Ovary (tissue), 9 donors: ENCODE measurements around the gene DIRAS1. TPM values are rescaled to one million over a fixed set of nuclear protein-coding genes. Genes with fewer than 3 reads are reported as not detected.

Experiments
- DNase-seq, 5 donors: peaks; one replicate each; pipeline ENCODE4 v3.0.0-alpha.2; 2019 to 2020
- H3K27ac ChIP-seq, 2 donors: fragments of 200-600 bp; one replicate each; pipeline versions ENCODE4 v1.5.1 to v1.8.0; 2019 to 2022
- H3K27me3 ChIP-seq: fragments of 200-600 bp; one replicate; pipeline ENCODE4 v1.8.0; 2022
- H3K36me3 ChIP-seq: fragments of 200-600 bp; sonication (generic); one replicate; pipeline ENCODE4 v1.5.1; 2019
- H3K4me1 ChIP-seq: one replicate; pipeline ENCODE4 v1.8.1; 2013; ENCODE audit warnings: mild to moderate bottlenecking, moderate library complexity; ENCODE audit not compliant: insufficient read depth
- H3K4me3 ChIP-seq: fragments of 200-600 bp; sonication (generic); one replicate; pipeline ENCODE4 v1.5.1; 2017
- H3K9me3 ChIP-seq, 2 donors: fragments of 200-600 bp in 1 of 2; sonication (generic) in 1 of 2; one replicate each; pipeline versions ENCODE4 v1.5.1 to v1.8.1; 2013 to 2019; ENCODE audit warnings: mild to moderate bottlenecking in 1 of 2, moderate library complexity in 1 of 2
- EP300 ChIP-seq: sonication (generic); formaldehyde crosslinking; IDR thresholded peaks from one replicate; pipeline ENCODE4 v1.6.1; 2017; ENCODE audit warnings: antibody characterized with exemption
- POLR2A ChIP-seq: fragments of 450-650 bp; IDR thresholded peaks from one replicate; pipeline ENCODE4 v1.6.1; 2017; ENCODE audit warnings: antibody characterized with exemption, mild to moderate bottlenecking, moderate library complexity
- whole genome bisulfite sequencing, 3 donors: extraction: QIAGEN DNeasy Blood & Tissue Kit in 1 of 3; methylation state at CpG; one replicate each; pipeline versions ENCODE4 v1.1.5 to v1.1.7; 2013 to 2017; 5-methylcytosine and 5-hydroxymethylcytosine counted together
- intact Hi-C, 4 donors: fragments of 100-400 bp; cut with DNase I; formaldehyde crosslinking; loops; one replicate each; pipeline versions ENCODE4 v1.11.0 to v1.15.1; 2022 to 2023
- polyA plus RNA-seq, 2 donors: library from polyadenylated mRNA; stranded (reverse); fragments of 200-250 nt in 1 of 2; fragments of 350-450 nt in 1 of 2; fragmentation: Illumina TruSeq in 1 of 2; extraction: RNeasy Lipid Tissue Mini Kit (QIAGEN cat#74804) in 1 of 2; gene quantifications; one replicate each; pipeline ENCODE4 v1.2.3, GENCODE V29; 2013 to 2014
- total RNA-seq, 7 donors: library from RNA; depleted of rRNA in 2 of 7; stranded (reverse); fragments of >200 nt in 2 of 7; fragmentation: NEBNext Ultra II Directional in 3 of 7; extraction: Animal tissue kit (Norgen Biotek cat#: 25700) in 3 of 7; gene quantifications; one replicate each; pipeline versions ENCODE4 v1.1.0 to v1.2.4, GENCODE V29; 2016 to 2023
- TF ChIP-seq, protein P1 (sequence below), 3 donors: fragments of 450-650 bp in 2 of 3; fragments of 200-600 bp in 1 of 3; IDR thresholded peaks; one replicate each; pipeline versions ENCODE4 v1.5.1 to v1.8.0; 2016 to 2022; ENCODE audit warnings: antibody characterized with exemption in 3 of 3, mild to moderate bottlenecking in 1 of 3
- donor health status: DM: no; HTN: no; CAD: no; lungs with moderate emphysema.
- donor health status: DM: no; HTN: no; CAD: no.
- donor health status: Bipolar disorder and iron deficiency.
- donor health status: DM: yes; HTN: yes; CAD: no.
- donor health status: DM: no; HTN: no; CAD: no.
- donor health status: DM: yes; HTN: yes; CAD: no.

Gene DIRAS1
- total and polyA plus RNA-seq, 9 donors, result 0.24 to 16.0 (median 5.7) TPM

GRCh38 chr19:2728783-2729387 is 7.7 kb upstream of the DIRAS1 start:
- Histone ChIP-seq H3K27me3 (no peaks in the 10 kb centered on the region), H3K4me3 (no peak overlapping the region), H3K4me1 (no peaks in the 10 kb centered on the region), H3K27ac (no peak overlapping the region), H3K9me3 (no peaks in the 10 kb centered on the region), H3K36me3 (no peaks in the 10 kb centered on the region)
- no peak for DNase-seq
- TF ChIP-seq POLR2A, result no peak
- TF ChIP-seq EP300, result no peak
- TF ChIP-seq, protein P1, sequence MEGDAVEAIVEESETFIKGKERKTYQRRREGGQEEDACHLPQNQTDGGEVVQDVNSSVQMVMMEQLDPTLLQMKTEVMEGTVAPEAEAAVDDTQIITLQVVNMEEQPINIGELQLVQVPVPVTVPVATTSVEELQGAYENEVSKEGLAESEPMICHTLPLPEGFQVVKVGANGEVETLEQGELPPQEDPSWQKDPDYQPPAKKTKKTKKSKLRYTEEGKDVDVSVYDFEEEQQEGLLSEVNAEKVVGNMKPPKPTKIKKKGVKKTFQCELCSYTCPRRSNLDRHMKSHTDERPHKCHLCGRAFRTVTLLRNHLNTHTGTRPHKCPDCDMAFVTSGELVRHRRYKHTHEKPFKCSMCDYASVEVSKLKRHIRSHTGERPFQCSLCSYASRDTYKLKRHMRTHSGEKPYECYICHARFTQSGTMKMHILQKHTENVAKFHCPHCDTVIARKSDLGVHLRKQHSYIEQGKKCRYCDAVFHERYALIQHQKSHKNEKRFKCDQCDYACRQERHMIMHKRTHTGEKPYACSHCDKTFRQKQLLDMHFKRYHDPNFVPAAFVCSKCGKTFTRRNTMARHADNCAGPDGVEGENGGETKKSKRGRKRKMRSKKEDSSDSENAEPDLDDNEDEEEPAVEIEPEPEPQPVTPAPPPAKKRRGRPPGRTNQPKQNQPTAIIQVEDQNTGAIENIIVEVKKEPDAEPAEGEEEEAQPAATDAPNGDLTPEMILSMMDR (IDR thresholded peaks at IDR 0.05), result no peak
- intact Hi-C loops, result loop anchor here in 1 of 4 donors (10.0 kb wide), 1 partner anchor 74 kb away; no protein-coding TSS in a partner anchor
- 81 to 85% (median 81%) methylated on average over 23 of the region's 23 CpGs for WGBS, 3 donors

- Histone ChIP-seq H3K9me3 (no peaks in the 10 kb centered on the region), H3K27ac (no peak overlapping the region), H3K4me3 (no peak overlapping the region), H3K4me1 (peaks cover 8% of the 10 kb centered on the region), H3K36me3 (no peaks in the 10 kb centered on the region), H3K27me3 (no peaks in the 10 kb centered on the region)
- intact Hi-C loops, result loop anchor here in 1 of 4 donors (10.0 kb wide), 1 partner anchor 73 kb away; no protein-coding TSS in a partner anchor
- DNase-seq, result no peak
- 48 to 49% (median 49%) methylated on average over 15 to 16 of the region's 16 CpGs for WGBS, 3 donors
- TF ChIP-seq, protein P1 (IDR thresholded peaks at IDR 0.05), result no peak
- TF ChIP-seq POLR2A, result no peak
- TF ChIP-seq EP300, result no peak
Observed at GRCh38 chr19:2727640-2727944, 6.4 kb upstream of the DIRAS1 start.

- no peaks in the 10 kb centered on the region for H3K9me3 ChIP-seq
- no peaks in the 10 kb centered on the region for H3K36me3 ChIP-seq
- intact Hi-C loops, result loop anchor here in 1 of 4 donors (10.0 kb wide), 1 partner anchor 72 kb away; no protein-coding TSS in a partner anchor
- no peak for DNase-seq
- H3K4me3 ChIP-seq, result no peak overlapping the region
- no peak overlapping the region for H3K27ac ChIP-seq
- WGBS, 3 donors, result 11 to 16% (median 15%) methylated on average over 23 to 26 of the region's 26 CpGs
- peaks cover 11% of the 10 kb centered on the region for H3K4me1 ChIP-seq
- no peaks in the 10 kb centered on the region for H3K27me3 ChIP-seq
- no peak for TF ChIP-seq POLR2A
- TF ChIP-seq, protein P1 (IDR thresholded peaks at IDR 0.05), result no peak
- TF ChIP-seq EP300, result no peak
Observed at GRCh38 chr19:2726904-2727639, 5.9 kb upstream of the DIRAS1 start.

DNA sequence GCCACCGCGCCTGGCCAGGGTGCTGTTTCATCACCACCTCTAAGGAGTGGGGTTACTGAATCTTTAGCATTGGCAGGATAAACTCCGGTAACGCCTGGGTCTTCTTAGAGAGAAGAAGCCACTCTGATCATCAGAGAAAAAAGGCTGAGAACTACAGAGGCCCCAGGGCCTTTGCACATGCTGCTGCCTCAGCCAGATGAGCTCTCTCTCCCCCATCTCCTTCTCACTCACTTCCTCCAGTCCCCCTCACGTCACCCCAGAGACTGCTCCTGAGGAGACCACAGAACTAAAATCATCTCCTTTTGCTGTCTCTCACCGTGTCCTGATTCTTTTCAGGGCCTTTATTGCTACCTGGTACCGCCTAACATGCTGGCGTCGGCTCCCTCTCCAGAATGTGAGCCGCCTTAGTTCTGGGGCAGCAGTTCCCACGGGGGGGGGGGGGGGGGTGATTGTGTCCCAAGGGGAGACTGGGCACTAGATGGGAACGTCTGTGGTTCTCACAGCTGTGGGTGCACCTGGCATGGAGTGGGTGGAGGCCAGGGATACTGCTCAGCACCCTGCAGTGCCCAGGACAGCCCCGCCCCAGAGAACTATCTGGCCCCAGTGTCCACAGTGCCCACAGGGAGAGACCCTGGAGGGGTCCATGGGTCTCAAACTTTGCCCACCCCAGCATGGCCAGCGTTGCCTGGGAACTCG is 5.1 kb upstream of the DIRAS1 start:
- WGBS, 3 donors, result 64 to 76% (median 67%) methylated on average over 14 to 15 of the region's 15 CpGs
- Histone ChIP-seq H3K4me1 (peaks cover 11% of the 10 kb centered on the region), H3K36me3 (no peaks in the 10 kb centered on the region), H3K27ac (no peak overlapping the region), H3K27me3 (no peaks in the 10 kb centered on the region), H3K9me3 (no peaks in the 10 kb centered on the region), H3K4me3 (no peak overlapping the region)
- no peak for DNase-seq
- no peak for TF ChIP-seq EP300
- intact Hi-C loops, result loop anchor here in 1 of 4 donors (10.0 kb wide), 1 partner anchor 72 kb away; no protein-coding TSS in a partner anchor
